ENCODE data around the gene GPC5. TPM values are rescaled to one million over a fixed set of nuclear protein-coding genes. Genes with fewer than 3 reads are reported as not detected.
"Not testable (repeated sequence)": the region's sequence is repeated elsewhere in the genome, so short reads cannot be mapped to it uniquely, and the experiment has no call there.

Gene GPC5
- polyA plus RNA-seq, 12 donors = 0.23 to 1.4 (median 0.50) TPM; not detected in 2

GRCh38 chr13:92460479-92460878 is 1062.1 kb downstream of the GPC5 start:
- DNase-seq = no peak

- no peak for DNase-seq
These were observed 1063.0 kb downstream of the GPC5 start for GRCh38 chr13:92461402-92461801.

GRCh38 chr13:92461831-92462230 is 1063.4 kb downstream of the GPC5 start:
- no peak for DNase-seq

GRCh38 chr13:92463134-92463533 is 1064.7 kb downstream of the GPC5 start:
- no peak for DNase-seq

- DNase-seq = no peak
These were observed 1075.5 kb downstream of the GPC5 start for GRCh38 chr13:92473765-92474475.

GRCh38 chr13:92480387-92480786 is 1082.0 kb downstream of the GPC5 start:
- DNase-seq = no peak

- DNase-seq = not testable (repeated sequence)
These were observed 1084.4 kb downstream of the GPC5 start for GRCh38 chr13:92482790-92483189.

GRCh38 chr13:92483894-92484293 is 1085.5 kb downstream of the GPC5 start:
- DNase-seq = no peak

GRCh38 chr13:92487238-92487637 is 1088.8 kb downstream of the GPC5 start:
- DNase-seq = no peak

GRCh38 chr13:92488249-92488852 is 1089.9 kb downstream of the GPC5 start:
- DNase-seq = no peak

- no peak for DNase-seq
These were observed 1093.4 kb downstream of the GPC5 start for GRCh38 chr13:92491839-92492238.

GRCh38 chr13:92494915-92495314 is 1096.5 kb downstream of the GPC5 start:
- no peak for DNase-seq

- DNase-seq = no peak
These were observed 1101.8 kb downstream of the GPC5 start for GRCh38 chr13:92500192-92500591.

GRCh38 chr13:92510416-92510815 is 1112.0 kb downstream of the GPC5 start:
- DNase-seq = no peak

GRCh38 chr13:92512852-92513251 is 1114.4 kb downstream of the GPC5 start:
- DNase-seq = no peak

GRCh38 chr13:92513672-92514071 is 1115.3 kb downstream of the GPC5 start:
- DNase-seq = no peak

- DNase-seq = no peak
These were observed 1116.2 kb downstream of the GPC5 start for GRCh38 chr13:92514420-92515125.

GRCh38 chr13:92516878-92517277 is 1118.5 kb downstream of the GPC5 start:
- DNase-seq = not testable (repeated sequence)

- DNase-seq = not testable (repeated sequence)
These were observed 1120.2 kb downstream of the GPC5 start for GRCh38 chr13:92518622-92519021.

- DNase-seq = no peak
These were observed 1131.9 kb downstream of the GPC5 start for GRCh38 chr13:92530364-92530763.

- no peak for DNase-seq
These were observed 1137.0 kb downstream of the GPC5 start for GRCh38 chr13:92535222-92536006.

- DNase-seq = no peak
These were observed 1139.0 kb downstream of the GPC5 start for GRCh38 chr13:92537471-92537870.

Measured in muscle of arm (tissue), 12 donors.